ENCODE data around the gene F2. TPM values are rescaled to one million over a fixed set of nuclear protein-coding genes. Genes with fewer than 3 reads are reported as not detected.

Gene F2
- total RNA-seq, 1 donor from 2014 or later: 0.30 TPM

DNA sequence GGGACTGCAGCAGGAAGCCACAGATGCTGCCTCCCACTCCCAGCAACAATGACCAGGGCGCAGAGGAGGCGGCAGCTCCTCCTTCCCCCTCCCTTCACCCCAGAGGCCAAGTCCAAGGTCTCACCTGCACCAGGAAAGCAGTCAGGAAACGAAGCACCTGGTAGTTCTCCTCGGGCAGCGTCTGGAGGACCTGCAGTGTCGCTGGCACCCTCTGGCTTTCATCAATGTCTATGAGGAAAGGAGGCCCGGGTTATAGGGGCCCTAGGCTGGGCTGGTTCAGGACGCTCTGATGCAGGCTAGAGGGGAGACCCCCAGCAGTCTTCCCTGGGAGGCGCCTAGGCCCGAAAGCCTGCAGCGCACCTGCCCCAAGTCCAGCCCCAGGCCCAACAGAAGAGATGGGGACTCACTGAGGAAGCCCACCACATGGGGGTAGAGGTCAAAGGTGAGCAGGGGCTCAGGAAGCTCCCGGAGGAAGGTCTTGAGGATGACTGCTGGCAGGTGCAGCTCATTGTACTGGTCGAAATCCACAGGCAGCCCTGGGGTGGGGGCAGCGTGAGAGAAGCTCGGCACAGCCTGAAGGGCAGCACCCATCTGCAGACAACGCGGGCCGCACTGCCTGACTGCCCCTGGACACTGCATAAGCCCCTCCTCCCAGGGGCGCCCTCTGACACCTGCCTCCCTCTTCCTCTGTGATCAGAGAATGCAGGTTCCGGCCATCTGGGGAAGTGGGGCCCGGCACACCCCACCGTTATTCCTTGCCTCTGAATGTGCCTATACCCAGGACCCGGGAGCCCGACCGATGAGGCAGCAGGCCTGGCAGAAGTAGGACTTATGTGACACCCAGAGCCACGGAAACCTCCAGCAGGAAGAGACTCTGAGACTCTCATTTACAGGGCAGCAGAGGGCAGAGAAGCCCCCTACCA is 39.5 kb upstream of the F2 start:
- H3K4me1 Mint-ChIP-seq: peaks cover 16% of the 10 kb centered on the region

DNA sequence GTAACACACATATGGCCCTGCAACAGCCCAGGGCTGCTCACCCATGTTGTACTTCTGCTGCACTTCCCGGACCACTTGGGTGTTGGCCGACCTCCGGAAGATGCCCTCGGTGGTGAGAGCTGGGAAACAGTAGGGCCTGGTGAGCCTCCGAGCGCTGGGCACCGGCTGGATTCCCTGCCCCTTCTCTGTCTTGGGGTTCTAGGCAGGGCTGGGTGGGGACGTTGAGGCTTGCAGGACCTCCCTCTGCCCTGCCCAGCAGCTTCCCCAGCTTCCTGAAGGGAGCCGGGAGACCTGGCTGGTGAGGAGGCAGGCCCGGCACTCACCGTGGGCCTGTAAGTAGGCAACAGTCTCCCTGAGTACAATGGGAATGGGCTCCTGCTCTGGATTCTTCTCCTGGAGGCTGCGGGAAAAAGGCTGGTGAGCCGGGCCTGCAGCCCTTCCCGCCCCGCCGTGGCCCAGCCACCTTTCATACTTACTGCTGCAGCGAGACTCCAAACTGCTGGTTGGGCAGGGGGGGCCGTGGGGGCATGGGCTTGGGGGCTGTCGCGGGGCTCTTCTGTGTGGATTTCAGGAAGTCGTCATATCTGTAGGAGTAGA is 38.8 kb upstream of the F2 start:
- Mint-ChIP-seq H3K27ac (no peak overlapping the region), H3K36me3 (ENCODE audit: low read depth) (peaks cover 26% of the 10 kb centered on the region), H3K27me3 (no peaks in the 10 kb centered on the region), H3K4me1 (peaks cover 9% of the 10 kb centered on the region), H3K9me3 (no peaks in the 10 kb centered on the region), H3K4me3 (no peak overlapping the region)
- intact Hi-C loops (cut with micrococcal nuclease): no loop called here
- DNase-seq: no peak

More for the DNA sequence above, 39.5 kb upstream of the F2 start:
- Mint-ChIP-seq H3K4me3 (no peak overlapping the region), H3K9me3 (no peaks in the 10 kb centered on the region), H3K36me3 (ENCODE audit: low read depth) (peaks cover 26% of the 10 kb centered on the region), H3K27ac (no peak overlapping the region), H3K27me3 (no peaks in the 10 kb centered on the region)
- DNase-seq: no peak
- intact Hi-C loops (cut with micrococcal nuclease): no loop called here

DNA sequence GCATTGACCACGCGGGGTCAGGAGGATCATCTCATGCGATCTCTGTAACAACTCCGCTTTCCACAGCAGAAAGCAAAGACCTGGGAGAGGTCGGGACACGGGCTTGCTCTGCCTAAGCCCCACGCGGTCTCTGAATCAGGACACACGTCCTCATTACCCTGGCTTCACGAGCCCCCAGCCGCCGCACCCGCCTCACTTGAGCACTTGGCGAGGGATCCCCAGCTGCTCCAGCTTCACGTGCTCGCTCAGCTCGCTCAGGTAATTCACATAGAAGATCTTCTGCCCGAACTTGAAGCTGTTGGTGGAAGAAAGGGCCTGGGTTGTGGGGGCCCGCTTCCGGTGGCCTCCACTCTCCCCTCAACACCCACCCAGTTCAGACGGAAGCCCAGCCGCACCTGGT is 38.2 kb upstream of the F2 start:
- DNase-seq: no peak
- Mint-ChIP-seq H3K4me1 (peaks cover 7% of the 10 kb centered on the region), H3K27me3 (no peaks in the 10 kb centered on the region), H3K36me3 (ENCODE audit: low read depth) (peaks cover 26% of the 10 kb centered on the region), H3K9me3 (no peaks in the 10 kb centered on the region), H3K27ac (no peak overlapping the region), H3K4me3 (no peak overlapping the region)
- intact Hi-C loops (cut with micrococcal nuclease): no loop called here

DNA sequence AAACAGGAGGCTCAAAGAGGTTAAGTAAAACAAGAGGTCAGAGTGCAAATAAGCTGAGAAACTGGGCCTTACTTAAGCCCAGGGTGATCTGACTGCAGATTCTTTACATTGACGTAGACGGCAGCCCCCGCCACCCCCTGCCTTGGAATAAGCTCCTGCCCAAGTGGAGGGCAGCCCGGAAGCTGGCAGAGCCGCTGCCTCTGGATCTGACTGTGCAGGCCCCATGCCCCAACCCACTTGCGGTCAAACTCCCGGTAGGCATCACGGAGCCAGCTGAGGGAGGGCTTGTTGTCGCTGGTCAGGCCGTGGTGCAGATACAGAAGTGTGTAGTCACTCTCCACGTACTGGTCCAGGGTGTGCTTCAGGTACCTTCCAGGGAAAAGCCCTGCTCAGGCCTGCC is 37.2 kb upstream of the F2 start:
- Mint-ChIP-seq H3K27me3 (no peaks in the 10 kb centered on the region), H3K27ac (no peak overlapping the region), H3K9me3 (no peaks in the 10 kb centered on the region), H3K4me1 (peaks cover 3% of the 10 kb centered on the region), H3K4me3 (no peak overlapping the region), H3K36me3 (ENCODE audit: low read depth) (peaks cover 24% of the 10 kb centered on the region)
- no peak for DNase-seq
- intact Hi-C loops (cut with micrococcal nuclease): no loop called here

DNA sequence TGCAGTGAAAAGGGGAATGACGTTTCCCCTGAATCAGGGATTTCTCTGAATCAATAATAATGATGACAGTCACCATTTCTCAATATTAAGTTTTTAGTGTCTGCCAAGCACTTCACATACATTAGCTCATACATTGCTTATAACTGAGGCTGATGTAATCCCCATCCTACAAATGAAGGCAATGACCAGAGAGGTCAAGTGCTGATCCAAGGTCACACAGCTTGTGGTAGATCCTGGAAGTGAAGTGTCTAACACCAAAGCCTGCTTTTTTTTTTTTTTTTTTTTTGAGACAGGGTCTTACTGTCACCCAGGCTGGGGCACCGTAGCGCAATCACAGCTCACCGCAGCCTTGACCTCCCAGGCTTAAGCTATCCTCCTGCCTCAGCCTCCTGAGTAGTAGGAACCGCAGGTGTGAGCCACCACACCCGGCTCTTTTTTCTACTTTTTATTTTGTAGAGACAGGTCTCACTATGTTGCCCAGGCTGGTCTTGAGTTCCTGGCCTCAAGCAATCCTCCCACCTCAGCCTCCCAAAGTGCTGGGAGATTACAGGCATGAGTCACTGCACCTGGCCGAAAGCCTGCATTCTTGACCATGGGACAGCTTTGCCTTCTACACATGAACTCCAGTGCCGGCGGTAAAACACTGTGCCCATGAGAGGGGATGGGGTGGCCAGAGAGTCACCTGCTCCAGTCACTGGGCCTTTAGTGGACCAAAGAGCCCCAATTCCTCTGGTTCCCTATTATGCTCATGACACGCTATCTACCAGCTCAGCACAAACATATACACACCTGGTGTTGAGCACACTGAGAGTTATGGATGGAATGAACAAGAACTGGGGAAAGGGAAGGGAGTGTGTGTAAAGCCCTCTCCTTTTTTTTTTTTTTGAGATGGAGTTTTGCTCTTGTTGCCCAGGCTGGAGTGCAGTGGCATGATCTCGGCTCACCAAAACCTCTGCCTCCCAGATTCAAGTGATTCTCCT is 36.0 kb upstream of the F2 start:
- Mint-ChIP-seq H3K27ac (no peak overlapping the region), H3K27me3 (no peaks in the 10 kb centered on the region)
- intact Hi-C loops (cut with micrococcal nuclease): no loop called here

DNA sequence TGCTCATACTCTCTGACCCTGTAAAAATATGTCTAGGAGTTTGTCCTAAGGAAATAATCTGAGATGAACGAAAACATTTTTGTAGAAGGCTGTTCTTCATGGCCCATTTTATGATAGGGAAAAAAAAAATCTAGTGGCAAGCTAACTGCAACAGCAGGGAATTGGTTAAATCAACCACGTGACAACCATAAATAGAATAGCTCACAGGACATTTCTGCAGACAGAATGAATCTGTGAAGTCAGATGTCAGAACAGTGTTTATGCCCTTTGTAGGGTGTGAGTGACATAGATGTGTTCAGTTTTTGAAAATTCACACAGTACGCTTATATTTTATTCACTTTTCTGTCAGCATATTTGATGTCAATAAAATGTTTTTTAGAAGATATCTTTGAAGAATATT is 34.6 kb upstream of the F2 start:
- intact Hi-C loops (cut with micrococcal nuclease): no loop called here
- no peak for DNase-seq
- Mint-ChIP-seq H3K27me3 (no peaks in the 10 kb centered on the region), H3K36me3 (ENCODE audit: low read depth) (peaks cover 27% of the 10 kb centered on the region), H3K4me3 (no peak overlapping the region), H3K9me3 (no peaks in the 10 kb centered on the region), H3K27ac (no peak overlapping the region), H3K4me1 (no peaks in the 10 kb centered on the region)

More for the DNA sequence above, 36.0 kb upstream of the F2 start:
- Mint-ChIP-seq H3K4me3 (no peak overlapping the region), H3K9me3 (no peaks in the 10 kb centered on the region), H3K4me1 (no peaks in the 10 kb centered on the region), H3K36me3 (ENCODE audit: low read depth) (peaks cover 24% of the 10 kb centered on the region)
- no peak for DNase-seq

DNA sequence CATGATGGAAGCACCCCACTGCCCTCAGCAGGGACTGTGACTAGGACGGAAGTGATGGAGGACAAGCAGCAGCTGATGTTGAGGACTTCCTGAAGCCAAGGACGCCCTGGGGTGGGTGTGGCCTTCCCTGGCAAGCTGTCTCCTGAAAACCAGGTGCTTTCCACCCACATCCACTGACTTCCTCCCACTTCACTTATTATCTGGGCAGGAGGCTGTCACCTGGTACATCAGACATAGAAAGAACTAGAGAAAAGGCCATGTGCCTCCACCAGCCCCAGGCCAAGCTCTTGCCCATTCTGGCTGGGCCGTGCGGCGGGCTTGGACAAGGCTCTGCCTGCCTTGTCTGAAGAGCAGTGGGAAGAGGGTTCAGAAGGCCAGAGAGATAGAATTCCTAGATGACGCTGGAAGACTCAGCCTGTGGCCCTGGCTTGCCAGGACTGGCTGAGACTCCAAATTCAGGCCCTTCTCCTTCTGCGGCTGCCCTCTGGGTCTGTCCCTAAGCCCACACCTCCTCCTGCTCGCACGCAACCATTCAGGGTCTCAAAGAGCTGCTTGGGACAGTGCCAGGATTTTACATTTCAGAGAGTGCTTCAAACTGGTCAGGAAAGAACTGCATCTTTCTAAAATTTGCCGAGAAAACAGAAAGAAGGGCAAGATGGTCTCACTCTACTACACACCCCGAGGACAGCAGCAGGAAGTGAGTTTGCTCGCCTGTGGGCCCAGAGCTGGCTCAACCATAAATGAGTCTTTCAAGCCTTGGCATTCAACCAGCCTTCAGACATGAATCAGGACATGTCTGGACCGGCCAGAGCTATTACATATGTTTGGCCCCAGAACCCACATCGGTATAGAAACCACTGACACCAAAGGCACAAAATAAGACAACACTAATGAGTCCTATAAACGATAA is 31.9 kb upstream of the F2 start:
- H3K27me3 Mint-ChIP-seq: no peaks in the 10 kb centered on the region
- intact Hi-C loops (cut with micrococcal nuclease): no loop called here
- H3K9me3 Mint-ChIP-seq: no peaks in the 10 kb centered on the region
- H3K36me3 Mint-ChIP-seq (ENCODE audit: low read depth): peaks cover 25% of the 10 kb centered on the region
- no peaks in the 10 kb centered on the region for H3K4me1 Mint-ChIP-seq
- H3K4me3 Mint-ChIP-seq: no peak overlapping the region
- H3K27ac Mint-ChIP-seq: no peak overlapping the region
- no peak for DNase-seq

DNA sequence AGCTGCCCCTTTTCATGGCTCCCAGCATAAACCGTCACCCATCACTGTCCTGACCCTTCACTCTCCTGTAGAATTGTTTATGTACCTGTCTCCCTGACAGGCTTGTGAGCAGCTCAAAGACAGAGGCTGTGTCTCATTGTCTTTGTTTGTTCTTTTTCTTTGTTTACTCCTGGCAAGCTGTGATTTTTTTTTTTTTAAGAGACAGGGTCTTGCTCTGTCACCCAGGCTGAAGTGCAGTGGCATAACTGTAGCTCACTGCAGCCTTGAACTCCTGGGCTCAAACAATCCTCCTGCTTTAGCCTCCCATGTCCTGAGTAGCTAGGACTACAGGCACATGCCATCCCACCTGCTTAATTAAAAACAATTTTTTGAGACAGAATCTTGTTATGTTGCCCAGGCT is 28.3 kb upstream of the F2 start:
- intact Hi-C loops (cut with micrococcal nuclease): no loop called here
- H3K27me3 Mint-ChIP-seq: no peaks in the 10 kb centered on the region
- H3K4me1 Mint-ChIP-seq: no peaks in the 10 kb centered on the region
- H3K4me3 Mint-ChIP-seq: no peak overlapping the region
- DNase-seq: no peak
- H3K36me3 Mint-ChIP-seq (ENCODE audit: low read depth): peaks cover 37% of the 10 kb centered on the region
- no peaks in the 10 kb centered on the region for H3K9me3 Mint-ChIP-seq
- no peak overlapping the region for H3K27ac Mint-ChIP-seq

DNA sequence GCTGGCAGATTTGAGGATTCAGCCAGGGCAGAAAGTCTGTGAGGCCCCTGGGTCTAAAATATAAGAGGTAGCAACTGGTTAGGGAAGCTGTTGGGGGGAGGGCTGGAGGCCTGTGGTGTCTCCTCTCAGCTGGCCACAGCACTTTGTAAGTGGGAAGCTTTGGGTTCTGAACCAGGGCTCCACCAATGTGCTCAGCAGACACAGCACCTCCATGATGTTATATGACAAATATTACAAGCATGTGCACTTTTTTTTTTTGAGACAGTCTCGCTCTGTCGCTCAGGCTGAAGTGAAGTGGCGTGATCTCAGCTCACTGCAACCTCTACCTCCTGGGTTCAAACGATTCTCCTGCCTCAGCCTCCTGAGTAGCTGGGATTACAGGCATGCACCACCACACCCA is 26.6 kb upstream of the F2 start:
- peaks cover 33% of the 10 kb centered on the region for H3K36me3 Mint-ChIP-seq (ENCODE audit: low read depth)
- intact Hi-C loops (cut with micrococcal nuclease): no loop called here
- H3K9me3 Mint-ChIP-seq: no peaks in the 10 kb centered on the region
- no peaks in the 10 kb centered on the region for H3K27me3 Mint-ChIP-seq
- no peak overlapping the region for H3K27ac Mint-ChIP-seq
- no peak for DNase-seq
- peaks cover 1% of the 10 kb centered on the region for H3K4me1 Mint-ChIP-seq
- H3K4me3 Mint-ChIP-seq: no peak overlapping the region

DNA sequence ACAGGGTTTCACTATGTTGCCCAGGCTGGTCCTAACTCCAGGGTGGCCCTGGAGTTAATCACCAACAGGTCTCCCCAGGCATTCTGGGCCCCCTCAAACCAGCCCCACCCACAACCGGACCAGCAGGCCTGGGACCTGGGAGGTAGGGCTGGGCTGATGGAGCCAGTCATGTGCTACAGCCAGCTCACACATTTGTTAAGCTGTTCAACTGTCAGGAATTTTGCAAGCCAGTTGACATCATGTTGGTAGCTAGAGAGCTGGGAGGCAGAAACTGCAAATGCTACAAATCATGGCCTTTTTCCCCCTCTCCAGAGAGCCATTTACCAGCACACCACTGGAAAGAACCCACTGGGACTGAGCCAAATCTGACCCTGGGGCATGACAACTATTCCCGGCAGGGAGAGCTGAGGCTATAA is 25.4 kb upstream of the F2 start:
- no peaks in the 10 kb centered on the region for H3K27me3 Mint-ChIP-seq
- DNase-seq: no peak
- H3K9me3 Mint-ChIP-seq: no peaks in the 10 kb centered on the region
- H3K4me1 Mint-ChIP-seq: peaks cover 11% of the 10 kb centered on the region
- peaks cover 29% of the 10 kb centered on the region for H3K36me3 Mint-ChIP-seq (ENCODE audit: low read depth)
- H3K27ac Mint-ChIP-seq: no peak overlapping the region
- intact Hi-C loops (cut with micrococcal nuclease): no loop called here
- H3K4me3 Mint-ChIP-seq: no peak overlapping the region

DNA sequence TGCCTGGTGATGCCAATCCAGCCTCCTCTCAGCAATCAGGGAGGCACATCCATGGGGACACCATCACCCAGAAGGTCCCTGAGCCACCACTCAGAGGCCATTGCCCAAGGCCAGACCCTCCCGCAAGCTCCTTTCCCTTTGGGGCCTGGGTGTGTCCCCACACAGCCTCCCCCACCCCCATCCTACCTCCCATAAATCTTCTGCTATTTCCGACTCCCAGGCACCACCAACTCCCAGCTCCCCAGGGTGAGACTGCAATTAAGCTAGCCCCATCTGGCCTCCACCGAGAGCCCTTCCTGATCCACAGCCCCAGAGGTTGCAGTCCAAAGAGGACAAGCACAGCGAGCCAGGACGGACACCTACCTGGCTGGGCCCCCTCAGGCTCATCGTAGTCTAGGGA is 24.9 kb upstream of the F2 start:
- Mint-ChIP-seq H3K4me3 (no peak overlapping the region), H3K27ac (peak overlapping the region; percentile 49), H3K27me3 (no peaks in the 10 kb centered on the region), H3K36me3 (ENCODE audit: low read depth) (peaks cover 27% of the 10 kb centered on the region), H3K4me1 (peaks cover 16% of the 10 kb centered on the region), H3K9me3 (no peaks in the 10 kb centered on the region)
- no peak for DNase-seq
- intact Hi-C loops (cut with micrococcal nuclease): no loop called here

DNA sequence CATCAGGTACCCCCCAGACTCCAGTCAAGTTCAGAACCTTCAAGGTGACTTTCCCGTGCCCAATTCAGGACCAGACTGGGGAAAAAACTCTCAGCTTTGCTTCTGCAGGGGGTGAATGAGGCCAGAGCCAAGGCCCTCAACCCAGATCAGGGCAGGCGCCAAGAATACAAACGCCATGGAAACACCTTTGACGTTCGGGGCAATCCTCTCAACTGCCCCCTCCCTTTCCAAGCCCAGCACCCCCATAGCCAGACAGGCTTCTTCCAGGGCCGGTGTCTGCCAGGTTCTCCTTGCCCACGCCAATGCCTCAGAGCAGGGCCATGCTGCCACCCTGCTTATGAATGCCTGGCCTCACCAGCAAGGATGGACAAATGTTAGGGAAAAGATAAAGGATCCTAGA is 24.4 kb upstream of the F2 start:
- DNase-seq: no peak
- no peak overlapping the region for H3K4me3 Mint-ChIP-seq
- H3K4me1 Mint-ChIP-seq: peaks cover 18% of the 10 kb centered on the region
- no peaks in the 10 kb centered on the region for H3K27me3 Mint-ChIP-seq
- H3K9me3 Mint-ChIP-seq: no peaks in the 10 kb centered on the region
- no peak overlapping the region for H3K27ac Mint-ChIP-seq
- H3K36me3 Mint-ChIP-seq (ENCODE audit: low read depth): peaks cover 25% of the 10 kb centered on the region
- intact Hi-C loops (cut with micrococcal nuclease): no loop called here

All from activated CD4-positive, alpha-beta T cell treated with anti-CD3 and anti-CD28 coated beads, Interleukin-2, amount 10 ng/mL, durations not matched to agents 24 days and 14 days (primary cell).